ENCODE results near the gene CSNK2A1. TPM values are rescaled to one million over a fixed set of nuclear protein-coding genes. Genes with fewer than 3 reads are reported as not detected.

CSNK2A1 gene
- total RNA-seq, 1 experiment from 2014 or later = 229 TPM

GRCh38 chr20:483815-484644, 59.6 kb downstream of the CSNK2A1 start:
- H4K91ac ChIP-seq (ENCODE audit: insufficient read length, low read depth, low read length) = no peak overlapping the region
- no peak overlapping the region for H3K23ac ChIP-seq (ENCODE audit: insufficient read length, low read depth, low read length)
- no peak overlapping the region for H3K27ac ChIP-seq (ENCODE audit: insufficient read length, low read depth, low read length)
- no peak overlapping the region for H2BK5ac ChIP-seq (ENCODE audit: insufficient read length, low read length)
- Mint-ChIP-seq H3K36me3 (ENCODE audit: insufficient read depth in 1 of 3, low read depth in 3 of 3) (peaks cover 50 to 90% (median 84%) of the 10 kb centered on the region in 3 experiments), H3K27me3 (ENCODE audit: low read depth) (no peaks in the 10 kb centered on the region), H3K9me3 (no peaks in the 10 kb centered on the region), H3K27ac (peak overlapping the region in 1 of 3 experiments; percentile 20; a peak in 1 of 7 replicates), H3K4me3 (no peak overlapping the region), H3K4me1 (no peaks in the 10 kb centered on the region)
- no peaks in the 10 kb centered on the region for H3K9me3 ChIP-seq (ENCODE audit: control insufficient read depth, low read depth, low read length)
- no peaks in the 10 kb centered on the region for H3K4me1 ChIP-seq (ENCODE audit: insufficient read depth, low read length)
- H3K27me3 ChIP-seq (ENCODE audit: insufficient read depth, low read length) = no peaks in the 10 kb centered on the region
- no peak overlapping the region for H3K14ac ChIP-seq (ENCODE audit: insufficient read depth, low read length)
- H2BK120ac ChIP-seq (ENCODE audit: low read depth, low read length, poor library complexity, severe bottlenecking) = no peak overlapping the region
- no peak for TF ChIP-seq CTCF (conservative IDR thresholded peaks at IDR 0.05)
- no peaks in the 10 kb centered on the region for H4K20me1 ChIP-seq (ENCODE audit: control insufficient read depth, insufficient read depth, insufficient read length)
- H4K5ac ChIP-seq (ENCODE audit: insufficient read length, low read depth, low read length) = no peak overlapping the region
- H2AFZ ChIP-seq (ENCODE audit: low read length) = no peak overlapping the region
- H3T11ph ChIP-seq (ENCODE audit: low read length) = no peak overlapping the region
- no peak overlapping the region for H4K8ac ChIP-seq (replicated peaks; ENCODE audit: insufficient read length, low read depth, low read length)
- no peak overlapping the region for H2BK20ac ChIP-seq (ENCODE audit: low read depth, low read length, poor library complexity, severe bottlenecking)
- WGBS (ENCODE audit: extremely low coverage, insufficient read length, low lambda C conversion rate) = no CpG with 5 or more reads among the region's 9 CpGs
- no peak overlapping the region for H2BK15ac ChIP-seq (ENCODE audit: low read depth, low read length)
- H3K9ac ChIP-seq (ENCODE audit: extremely low read depth, insufficient read length, low read length) = no peak overlapping the region
- DNase-seq = no peak
- no peak overlapping the region for H2AK5ac ChIP-seq (ENCODE audit: insufficient read length, low read length)
- no peak overlapping the region for H3K56ac ChIP-seq (ENCODE audit: insufficient read length, low read depth, low read length)
- H3K23me2 ChIP-seq (ENCODE audit: insufficient read length, low read depth, low read length, poor library complexity, severe bottlenecking) = no peaks in the 10 kb centered on the region
- H3K4ac ChIP-seq (ENCODE audit: low read depth, low read length) = no peak overlapping the region
- no peaks in the 10 kb centered on the region for H3K79me2 ChIP-seq (ENCODE audit: insufficient read depth, low read length)
- H3K18ac ChIP-seq (ENCODE audit: insufficient read length, low read depth, low read length) = no peak overlapping the region
- H3K79me1 ChIP-seq (ENCODE audit: insufficient read depth, low read depth, low read length, poor library complexity, severe bottlenecking) = no peaks in the 10 kb centered on the region
- H2BK12ac ChIP-seq (ENCODE audit: insufficient read length, low read depth, low read length) = no peak overlapping the region
- no peak overlapping the region for H3K4me2 ChIP-seq (ENCODE audit: insufficient read depth, insufficient read length, low read length)
